Prostate gland (tissue), 2 donors: ENCODE measurements around the gene MXD3. TPM values are rescaled to one million over a fixed set of nuclear protein-coding genes. Genes with fewer than 3 reads are reported as not detected.
A peak's percentile ranks its signal among the peaks of the same experiment; 100 is the strongest.
"Not testable (repeated sequence)": the region's sequence is repeated elsewhere in the genome, so short reads cannot be mapped to it uniquely, and the experiment has no call there.

Source experiments
- DNase-seq: peaks from one replicate; pipeline ENCODE4 v3.0.0-alpha.2; 2019; ENCODE audit warnings: low spot score
- H3K27ac ChIP-seq, 2 donors: fragments of 200-600 bp; sonication (generic); 2 replicates each; pipeline ENCODE4 v1.5.1; 2017 to 2019
- H3K27me3 ChIP-seq: fragments of 200-600 bp; sonication (generic); replicated peaks from 2 replicates; pipeline ENCODE4 v1.5.1; 2019; ENCODE audit not compliant: insufficient read depth
- H3K36me3 ChIP-seq, 2 donors: fragments of 200-600 bp; sonication (generic); 1 replicate in 1 of 2; 2 replicates in 1 of 2; pipeline versions ENCODE4 v1.5.1 to v1.8.1; 2017 to 2019
- H3K4me1 ChIP-seq: fragments of 200-600 bp; sonication (generic); replicated peaks from 2 replicates; pipeline ENCODE4 v1.5.1; 2019
- H3K4me3 ChIP-seq, 2 donors: fragments of 200-600 bp; sonication (generic); 2 replicates each; pipeline ENCODE4 v1.5.1; 2017 to 2019
- H3K9me3 ChIP-seq: fragments of 200-600 bp; sonication (generic); 2 replicates; pipeline ENCODE4 v1.5.1; 2017
- POLR2A ChIP-seq: fragments of 450-650 bp; IDR thresholded peaks from one replicate; pipeline ENCODE4 v1.6.1; 2016; ENCODE audit warnings: antibody characterized with exemption, mild to moderate bottlenecking
- POLR2AphosphoS5 ChIP-seq: sonication (generic); formaldehyde crosslinking; IDR thresholded peaks from one replicate; pipeline ENCODE4 v1.6.1; 2017; ENCODE audit warnings: antibody characterized with exemption
- WGBS: methylation state at CpG from one replicate; pipeline ENCODE4 v1.1.5; 2018; 5-methylcytosine and 5-hydroxymethylcytosine counted together
- intact Hi-C: fragments of 100-400 bp; cut with DNase I; formaldehyde crosslinking; loops from one replicate; pipeline ENCODE4 v1.14.2; 2022
- total RNA-seq, 2 donors: library from RNA; depleted of rRNA; stranded (reverse); fragments of >200 nt; gene quantifications; one replicate each; pipeline ENCODE4 v1.1.0, GENCODE V29; 2016
- TF ChIP-seq, protein P1 (sequence below), 4 experiments: fragments of 200-600 bp in 2 of 4; fragments of 450-650 bp in 2 of 4; sonication (generic) in 2 of 4; IDR thresholded peaks; 1 replicate in 3 of 4; 2 replicates in 1 of 4; pipeline ENCODE4 v1.5.1; 2016 to 2019; ENCODE audit warnings: antibody characterized with exemption in 4 of 4, mild to moderate bottlenecking in 2 of 4, moderate library complexity in 2 of 4

MXD3 gene
- total RNA-seq, 2 donors from 2014 or later = 13.5 to 20.5 TPM

DNA sequence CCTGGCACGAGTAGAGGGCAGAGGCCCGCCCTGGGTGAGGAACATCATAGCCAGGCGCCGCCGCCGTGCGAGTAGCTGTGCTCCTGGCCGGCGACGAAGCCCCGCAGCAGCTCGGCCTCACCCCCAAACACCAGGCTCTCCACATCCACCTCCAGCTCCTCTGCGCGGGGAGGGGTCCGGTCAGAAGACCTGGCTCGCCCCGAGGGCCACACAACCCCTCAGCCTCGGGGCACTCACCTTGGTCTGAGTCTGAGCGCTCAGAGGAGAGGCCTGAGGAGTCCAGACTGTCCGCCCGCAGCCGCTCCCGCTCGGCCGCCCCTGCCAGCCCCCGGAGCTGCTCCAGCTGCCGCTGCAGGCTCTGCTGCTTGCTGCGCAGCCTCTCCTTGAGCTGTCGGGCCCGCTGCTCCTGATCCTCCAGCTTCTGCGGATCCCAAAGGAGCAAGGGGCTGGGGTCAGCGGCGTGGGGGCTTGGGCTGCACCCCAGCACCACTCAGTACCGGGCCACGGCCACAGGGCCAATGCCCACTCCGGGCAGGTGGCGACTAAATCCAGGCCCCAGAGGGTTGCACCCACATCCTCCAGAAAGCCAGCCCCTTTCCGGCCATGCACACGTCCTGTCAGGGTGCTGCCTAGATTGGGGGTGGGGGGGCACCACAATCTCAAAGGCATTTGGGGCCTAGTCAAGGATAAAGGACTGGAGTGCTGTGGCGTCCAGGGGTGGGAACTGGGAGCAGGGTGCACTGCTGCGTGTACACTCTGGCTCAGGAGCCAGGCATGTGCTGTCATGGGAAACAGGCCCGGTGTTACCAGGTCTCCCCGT lies 3.9 kb downstream of the MXD3 start:
- Histone ChIP-seq H3K4me3 (no peak overlapping the region), H3K36me3 (peaks cover 0 to 3% of the 10 kb centered on the region in 2 donors), H3K27me3 (no peaks in the 10 kb centered on the region), H3K27ac (no peak overlapping the region), H3K4me1 (peaks cover 11% of the 10 kb centered on the region), H3K9me3 (no peaks in the 10 kb centered on the region)
- DNase-seq = no peak
- no peak for TF ChIP-seq POLR2A
- no peak for TF ChIP-seq POLR2AphosphoS5
- TF ChIP-seq, protein P1, sequence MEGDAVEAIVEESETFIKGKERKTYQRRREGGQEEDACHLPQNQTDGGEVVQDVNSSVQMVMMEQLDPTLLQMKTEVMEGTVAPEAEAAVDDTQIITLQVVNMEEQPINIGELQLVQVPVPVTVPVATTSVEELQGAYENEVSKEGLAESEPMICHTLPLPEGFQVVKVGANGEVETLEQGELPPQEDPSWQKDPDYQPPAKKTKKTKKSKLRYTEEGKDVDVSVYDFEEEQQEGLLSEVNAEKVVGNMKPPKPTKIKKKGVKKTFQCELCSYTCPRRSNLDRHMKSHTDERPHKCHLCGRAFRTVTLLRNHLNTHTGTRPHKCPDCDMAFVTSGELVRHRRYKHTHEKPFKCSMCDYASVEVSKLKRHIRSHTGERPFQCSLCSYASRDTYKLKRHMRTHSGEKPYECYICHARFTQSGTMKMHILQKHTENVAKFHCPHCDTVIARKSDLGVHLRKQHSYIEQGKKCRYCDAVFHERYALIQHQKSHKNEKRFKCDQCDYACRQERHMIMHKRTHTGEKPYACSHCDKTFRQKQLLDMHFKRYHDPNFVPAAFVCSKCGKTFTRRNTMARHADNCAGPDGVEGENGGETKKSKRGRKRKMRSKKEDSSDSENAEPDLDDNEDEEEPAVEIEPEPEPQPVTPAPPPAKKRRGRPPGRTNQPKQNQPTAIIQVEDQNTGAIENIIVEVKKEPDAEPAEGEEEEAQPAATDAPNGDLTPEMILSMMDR (IDR thresholded peaks at IDR 0.05) = no peak
- whole genome bisulfite sequencing = 86% methylated on average over 34 of the region's 43 CpGs
- intact Hi-C loops = loop anchor here (5.0 kb wide), 1 partner anchor 195 kb away; no protein-coding TSS in a partner anchor

DNA sequence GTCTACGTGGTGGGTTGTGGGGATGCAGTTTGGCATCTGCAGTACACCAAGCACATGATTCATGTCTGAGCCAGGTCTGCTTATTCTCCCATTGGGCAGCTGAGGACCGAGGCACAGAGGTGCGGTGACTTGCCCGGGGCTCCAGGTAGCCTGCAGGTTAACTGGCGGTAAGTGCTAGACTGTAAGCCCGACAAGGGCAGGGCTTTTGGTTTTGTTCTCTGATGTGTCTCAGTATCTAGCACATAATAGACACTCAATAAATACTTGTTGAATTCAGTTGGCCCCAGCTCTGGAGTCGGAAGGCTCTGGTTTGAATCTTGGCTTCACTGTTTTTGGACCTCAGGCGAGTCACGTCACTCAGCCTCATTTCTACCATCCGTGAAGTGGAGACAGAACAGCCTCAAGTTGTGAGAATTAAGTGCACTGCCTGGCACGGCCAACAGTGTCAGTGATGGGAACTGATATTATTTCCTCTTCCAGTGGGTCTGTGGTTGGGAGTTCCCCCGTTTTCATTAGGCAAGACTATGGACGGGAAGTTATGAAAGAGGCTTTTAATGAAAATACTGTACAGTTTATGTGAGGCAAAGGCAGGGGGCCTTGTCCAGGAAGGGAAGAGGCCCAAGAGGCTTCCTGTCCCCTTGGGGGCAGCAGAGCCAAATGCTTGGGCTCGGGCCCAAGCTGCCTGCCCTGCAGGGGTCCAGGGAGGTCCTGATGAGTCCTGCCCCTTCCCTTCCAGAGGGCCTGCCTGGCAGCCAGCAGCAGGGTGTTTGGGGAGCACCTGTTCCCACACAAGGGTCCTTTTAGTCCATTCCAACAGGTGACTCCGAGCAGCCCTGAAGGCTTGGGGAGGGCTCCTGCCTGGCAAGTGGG lies 4.8 kb downstream of the MXD3 start:
- no peaks in the 10 kb centered on the region for H3K27me3 ChIP-seq
- peaks cover 18% of the 10 kb centered on the region for H3K4me1 ChIP-seq
- no peak overlapping the region for H3K4me3 ChIP-seq
- intact Hi-C loops = loop anchor here (5.0 kb wide), 1 partner anchor 195 kb away; no protein-coding TSS in a partner anchor
- H3K27ac ChIP-seq = no peak overlapping the region
- TF ChIP-seq, protein P1 (IDR thresholded peaks at IDR 0.05) = no peak
- no peak for TF ChIP-seq POLR2A
- TF ChIP-seq POLR2AphosphoS5 = no peak
- no peaks in the 10 kb centered on the region for H3K9me3 ChIP-seq
- peaks cover 0 to 3% of the 10 kb centered on the region in 2 donors for H3K36me3 ChIP-seq
- DNase-seq = no peak
- WGBS = 72% methylated on average over 15 of the region's 15 CpGs

DNA sequence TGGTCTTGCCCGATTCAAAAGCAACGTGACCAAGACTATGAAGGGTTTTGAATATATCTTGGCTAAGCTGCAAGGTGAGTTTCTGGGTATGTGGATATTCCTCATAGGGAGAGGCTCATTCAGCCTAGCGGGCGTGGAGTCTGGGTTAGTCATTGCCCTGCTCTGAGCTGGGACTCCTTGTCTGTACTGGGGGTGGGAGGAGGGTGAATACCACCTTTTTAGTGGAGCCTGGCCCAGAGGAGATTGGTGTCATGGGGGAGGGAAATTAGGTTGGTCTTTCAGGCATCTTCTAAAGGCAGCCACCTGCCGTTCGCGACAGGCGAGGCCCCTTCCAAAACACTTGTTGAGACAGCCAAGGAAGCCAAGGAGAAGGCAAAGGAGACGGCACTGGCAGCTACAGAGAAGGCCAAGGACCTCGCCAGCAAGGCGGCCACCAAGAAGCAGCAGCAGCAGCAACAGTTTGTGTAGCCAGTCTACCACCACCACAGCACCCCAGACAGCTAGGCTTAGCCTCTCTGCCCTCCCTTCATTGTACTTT lies 5.5 kb downstream of the MXD3 start:
- H3K27ac ChIP-seq, H3K9me3 ChIP-seq, H3K36me3 ChIP-seq, H3K4me3 ChIP-seq, H3K27me3 ChIP-seq, DNase-seq: not testable (repeated sequence)
- peaks cover 18% of the 10 kb centered on the region for H3K4me1 ChIP-seq
- WGBS = 84% methylated on average over 11 of the region's 11 CpGs
- intact Hi-C loops = loop anchor here (5.0 kb wide), 1 partner anchor 194 kb away; no protein-coding TSS in a partner anchor

DNA sequence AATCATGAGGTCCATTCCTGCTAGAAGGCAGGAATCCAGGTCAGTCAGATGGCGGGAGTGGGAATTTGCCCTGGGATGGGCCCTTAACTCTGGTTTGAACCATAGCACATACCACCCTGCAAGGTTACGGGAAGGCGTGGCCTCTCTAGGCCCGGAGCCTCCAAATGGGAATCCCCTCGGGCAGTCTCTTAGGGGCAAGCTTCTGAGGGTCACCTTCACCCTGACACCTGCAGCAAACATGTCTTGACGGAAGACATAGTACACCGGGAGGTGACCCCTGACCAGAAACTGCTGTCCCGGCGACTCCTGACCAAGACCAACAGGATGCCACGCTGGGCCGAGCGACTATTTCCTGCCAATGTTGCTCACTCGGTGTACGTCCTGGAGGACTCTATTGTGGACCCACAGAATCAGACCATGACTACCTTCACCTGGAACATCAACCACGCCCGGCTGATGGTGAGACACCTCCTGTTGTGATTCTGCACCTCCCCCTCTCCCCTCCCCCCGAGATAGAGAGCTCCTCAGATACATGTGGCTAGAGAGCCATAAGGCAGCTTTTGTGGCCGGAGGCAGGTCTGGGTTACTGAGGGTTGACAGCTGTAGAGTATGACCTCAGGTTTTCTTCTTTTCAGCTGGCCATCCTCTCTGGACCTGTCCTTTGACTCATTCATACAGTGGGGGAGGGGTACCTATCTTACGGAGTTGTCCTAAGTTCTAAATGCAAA lies 7.1 kb downstream of the MXD3 start:
- intact Hi-C loops = loop anchor here (5.0 kb wide), 1 partner anchor 192 kb away; no protein-coding TSS in a partner anchor
- Histone ChIP-seq H3K27ac (peak overlapping the region; percentile 83 to 84), H3K4me3 (peak overlapping the region; percentile 89 to 96), H3K27me3 (no peaks in the 10 kb centered on the region), H3K4me1 (peaks cover 19% of the 10 kb centered on the region), H3K9me3 (no peaks in the 10 kb centered on the region), H3K36me3 (peaks cover 0 to 3% of the 10 kb centered on the region in 2 donors)
- WGBS = 34% methylated on average over 18 of the region's 19 CpGs
- no peak for DNase-seq
- no peak for TF ChIP-seq POLR2AphosphoS5
- TF ChIP-seq, protein P1 (IDR thresholded peaks at IDR 0.05) = no peak
- TF ChIP-seq POLR2A = no peak
